Measurements from ENCODE around the gene DUSP28. TPM values are rescaled to one million over a fixed set of nuclear protein-coding genes. Genes with fewer than 3 reads are reported as not detected.

Gene DUSP28
- total and polyA plus RNA-seq, 2 experiments from 2014 or later, result 2.7 to 4.3 TPM

GRCh38 chr2:240582781-240583180 lies 22.6 kb downstream of the DUSP28 start:
- Histone ChIP-seq H3K79me2 (replicated peaks; ENCODE audit: insufficient read depth) (peaks cover 58% of the 10 kb centered on the region), H3K4me3 (no peak overlapping the region), H4K20me1 (replicated peaks; ENCODE audit: insufficient read depth) (peaks cover 31% of the 10 kb centered on the region), H3F3A (replicated peaks; ENCODE audit: low read depth) (0 out of 2 replicates have a peak, but pooled peaks cover 2% of the 10 kb centered on the region), H3K4me1 (ENCODE audit: insufficient read depth) (peaks cover 15% of the 10 kb centered on the region), H3K36me3 (ENCODE audit: insufficient read depth) (no peaks in the 10 kb centered on the region), H3K4me2 (no peak overlapping the region), H2AFZ (no peak overlapping the region), H3K27ac (ENCODE audit: low read depth) (no peak overlapping the region), H3K9me2 (ENCODE audit: insufficient read depth) (no peaks in the 10 kb centered on the region), H3K27me3 (ENCODE audit: insufficient read depth) (no peaks in the 10 kb centered on the region)
- Mint-ChIP-seq H3K36me3 (ENCODE audit: low read depth) (peaks cover 3% of the 10 kb centered on the region; the same call in 2 of the 3 replicates), H3K4me1 (peaks cover 32% of the 10 kb centered on the region), H3K27me3 (ENCODE audit: insufficient read depth, low read depth, poor library complexity) (peaks cover 26% of the 10 kb centered on the region), H3K4me3 (no peak overlapping the region), H3K27ac (no peak overlapping the region), H3K9me3 (no peaks in the 10 kb centered on the region)
- TF ChIP-seq STAT1 (IDR thresholded peaks at IDR 0.05; ENCODE audit: unreplicated experiment), result no peak
- TF ChIP-seq NANOG (IDR thresholded peaks at IDR 0.05; ENCODE audit: borderline replicate concordance), result no peak
- TF ChIP-seq CREB1 (CRISPR knock-in tag; IDR thresholded peaks at IDR 0.05; ENCODE audit: low read depth), result no peak
- no peak for TF ChIP-seq ZNF331 (CRISPR knock-in tag; IDR thresholded peaks at IDR 0.05; ENCODE audit: low read depth)
- no peak for ATAC-seq
- DNase-seq (ENCODE audit: low spot score), result no peak

- no peaks in the 10 kb centered on the region for H3K9me3 Mint-ChIP-seq
- no peak for DNase-seq (ENCODE audit: low spot score)
- H3K4me3 Mint-ChIP-seq, result no peak overlapping the region
- Histone ChIP-seq H3K36me3 (ENCODE audit: insufficient read depth) (no peaks in the 10 kb centered on the region), H4K20me1 (replicated peaks; ENCODE audit: insufficient read depth) (peaks cover 40% of the 10 kb centered on the region), H2AFZ (no peak overlapping the region), H3K4me1 (ENCODE audit: insufficient read depth) (peaks cover 20% of the 10 kb centered on the region), H3K79me2 (replicated peaks; ENCODE audit: insufficient read depth) (peaks cover 68% of the 10 kb centered on the region), H3K27ac (ENCODE audit: low read depth) (no peak overlapping the region), H3K9me2 (ENCODE audit: insufficient read depth) (no peaks in the 10 kb centered on the region), H3K27me3 (ENCODE audit: insufficient read depth) (no peaks in the 10 kb centered on the region), H3F3A (replicated peaks; ENCODE audit: low read depth) (0 out of 2 replicates have a peak, but pooled peaks cover 2% of the 10 kb centered on the region), H3K4me2 (no peak overlapping the region), H3K4me3 (no peak overlapping the region)
- H3K36me3 Mint-ChIP-seq (ENCODE audit: low read depth), result peaks cover 3% of the 10 kb centered on the region; the same call in 2 of the 3 replicates
- peaks cover 42% of the 10 kb centered on the region for H3K4me1 Mint-ChIP-seq
- no peak overlapping the region for H3K27ac Mint-ChIP-seq
- ATAC-seq, result no peak
- peaks cover 29% of the 10 kb centered on the region for H3K27me3 Mint-ChIP-seq (ENCODE audit: insufficient read depth, low read depth, poor library complexity)
- TF ChIP-seq CREB1 (CRISPR knock-in tag; IDR thresholded peaks at IDR 0.05; ENCODE audit: low read depth) (no peak), STAT1 (IDR thresholded peaks at IDR 0.05; ENCODE audit: unreplicated experiment) (no peak), EZH2 (IDR thresholded peaks at IDR 0.05; ENCODE audit: low read depth, unreplicated experiment) (no peak), ZNF114 (CRISPR knock-in tag; IDR thresholded peaks at IDR 0.05) (no peak), POLR2AphosphoS5 (IDR thresholded peaks at IDR 0.05; ENCODE audit: low read depth) (no peak), EZH2phosphoT487 (IDR thresholded peaks at IDR 0.05; ENCODE audit: unreplicated experiment) (no peak)
- TF ChIP-seq, protein P1, sequence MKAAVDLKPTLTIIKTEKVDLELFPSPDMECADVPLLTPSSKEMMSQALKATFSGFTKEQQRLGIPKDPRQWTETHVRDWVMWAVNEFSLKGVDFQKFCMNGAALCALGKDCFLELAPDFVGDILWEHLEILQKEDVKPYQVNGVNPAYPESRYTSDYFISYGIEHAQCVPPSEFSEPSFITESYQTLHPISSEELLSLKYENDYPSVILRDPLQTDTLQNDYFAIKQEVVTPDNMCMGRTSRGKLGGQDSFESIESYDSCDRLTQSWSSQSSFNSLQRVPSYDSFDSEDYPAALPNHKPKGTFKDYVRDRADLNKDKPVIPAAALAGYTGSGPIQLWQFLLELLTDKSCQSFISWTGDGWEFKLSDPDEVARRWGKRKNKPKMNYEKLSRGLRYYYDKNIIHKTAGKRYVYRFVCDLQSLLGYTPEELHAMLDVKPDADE (IDR thresholded peaks at IDR 0.05), result no peak
- TF ChIP-seq, protein P2, sequence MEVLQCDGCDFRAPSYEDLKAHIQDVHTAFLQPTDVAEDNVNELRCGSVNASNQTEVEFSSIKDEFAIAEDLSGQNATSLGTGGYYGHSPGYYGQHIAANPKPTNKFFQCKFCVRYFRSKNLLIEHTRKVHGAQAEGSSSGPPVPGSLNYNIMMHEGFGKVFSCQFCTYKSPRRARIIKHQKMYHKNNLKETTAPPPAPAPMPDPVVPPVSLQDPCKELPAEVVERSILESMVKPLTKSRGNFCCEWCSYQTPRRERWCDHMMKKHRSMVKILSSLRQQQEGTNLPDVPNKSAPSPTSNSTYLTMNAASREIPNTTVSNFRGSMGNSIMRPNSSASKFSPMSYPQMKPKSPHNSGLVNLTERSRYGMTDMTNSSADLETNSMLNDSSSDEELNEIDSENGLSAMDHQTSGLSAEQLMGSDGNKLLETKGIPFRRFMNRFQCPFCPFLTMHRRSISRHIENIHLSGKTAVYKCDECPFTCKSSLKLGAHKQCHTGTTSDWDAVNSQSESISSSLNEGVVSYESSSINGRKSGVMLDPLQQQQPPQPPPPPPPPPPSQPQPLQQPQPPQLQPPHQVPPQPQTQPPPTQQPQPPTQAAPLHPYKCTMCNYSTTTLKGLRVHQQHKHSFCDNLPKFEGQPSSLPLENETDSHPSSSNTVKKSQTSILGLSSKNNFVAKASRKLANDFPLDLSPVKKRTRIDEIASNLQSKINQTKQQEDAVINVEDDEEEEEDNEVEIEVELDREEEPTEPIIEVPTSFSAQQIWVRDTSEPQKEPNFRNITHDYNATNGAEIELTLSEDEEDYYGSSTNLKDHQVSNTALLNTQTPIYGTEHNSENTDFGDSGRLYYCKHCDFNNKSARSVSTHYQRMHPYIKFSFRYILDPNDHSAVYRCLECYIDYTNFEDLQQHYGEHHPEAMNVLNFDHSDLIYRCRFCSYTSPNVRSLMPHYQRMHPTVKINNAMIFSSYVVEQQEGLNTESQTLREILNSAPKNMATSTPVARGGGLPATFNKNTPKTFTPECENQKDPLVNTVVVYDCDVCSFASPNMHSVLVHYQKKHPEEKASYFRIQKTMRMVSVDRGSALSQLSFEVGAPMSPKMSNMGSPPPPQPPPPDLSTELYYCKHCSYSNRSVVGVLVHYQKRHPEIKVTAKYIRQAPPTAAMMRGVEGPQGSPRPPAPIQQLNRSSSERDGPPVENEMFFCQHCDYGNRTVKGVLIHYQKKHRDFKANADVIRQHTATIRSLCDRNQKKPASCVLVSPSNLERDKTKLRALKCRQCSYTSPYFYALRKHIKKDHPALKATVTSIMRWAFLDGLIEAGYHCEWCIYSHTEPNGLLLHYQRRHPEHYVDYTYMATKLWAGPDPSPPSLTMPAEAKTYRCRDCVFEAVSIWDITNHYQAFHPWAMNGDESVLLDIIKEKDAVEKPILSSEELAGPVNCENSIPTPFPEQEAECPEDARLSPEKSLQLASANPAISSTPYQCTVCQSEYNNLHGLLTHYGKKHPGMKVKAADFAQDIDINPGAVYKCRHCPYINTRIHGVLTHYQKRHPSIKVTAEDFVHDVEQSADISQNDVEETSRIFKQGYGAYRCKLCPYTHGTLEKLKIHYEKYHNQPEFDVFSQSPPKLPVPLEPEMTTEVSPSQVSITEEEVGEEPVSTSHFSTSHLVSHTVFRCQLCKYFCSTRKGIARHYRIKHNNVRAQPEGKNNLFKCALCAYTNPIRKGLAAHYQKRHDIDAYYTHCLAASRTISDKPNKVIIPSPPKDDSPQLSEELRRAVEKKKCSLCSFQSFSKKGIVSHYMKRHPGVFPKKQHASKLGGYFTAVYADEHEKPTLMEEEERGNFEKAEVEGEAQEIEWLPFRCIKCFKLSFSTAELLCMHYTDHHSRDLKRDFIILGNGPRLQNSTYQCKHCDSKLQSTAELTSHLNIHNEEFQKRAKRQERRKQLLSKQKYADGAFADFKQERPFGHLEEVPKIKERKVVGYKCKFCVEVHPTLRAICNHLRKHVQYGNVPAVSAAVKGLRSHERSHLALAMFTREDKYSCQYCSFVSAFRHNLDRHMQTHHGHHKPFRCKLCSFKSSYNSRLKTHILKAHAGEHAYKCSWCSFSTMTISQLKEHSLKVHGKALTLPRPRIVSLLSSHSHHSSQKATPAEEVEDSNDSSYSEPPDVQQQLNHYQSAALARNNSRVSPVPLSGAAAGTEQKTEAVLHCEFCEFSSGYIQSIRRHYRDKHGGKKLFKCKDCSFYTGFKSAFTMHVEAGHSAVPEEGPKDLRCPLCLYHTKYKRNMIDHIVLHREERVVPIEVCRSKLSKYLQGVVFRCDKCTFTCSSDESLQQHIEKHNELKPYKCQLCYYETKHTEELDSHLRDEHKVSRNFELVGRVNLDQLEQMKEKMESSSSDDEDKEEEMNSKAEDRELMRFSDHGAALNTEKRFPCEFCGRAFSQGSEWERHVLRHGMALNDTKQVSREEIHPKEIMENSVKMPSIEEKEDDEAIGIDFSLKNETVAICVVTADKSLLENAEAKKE (CRISPR knock-in tag; IDR thresholded peaks at IDR 0.05), result no peak
- TF ChIP-seq, protein P3, sequence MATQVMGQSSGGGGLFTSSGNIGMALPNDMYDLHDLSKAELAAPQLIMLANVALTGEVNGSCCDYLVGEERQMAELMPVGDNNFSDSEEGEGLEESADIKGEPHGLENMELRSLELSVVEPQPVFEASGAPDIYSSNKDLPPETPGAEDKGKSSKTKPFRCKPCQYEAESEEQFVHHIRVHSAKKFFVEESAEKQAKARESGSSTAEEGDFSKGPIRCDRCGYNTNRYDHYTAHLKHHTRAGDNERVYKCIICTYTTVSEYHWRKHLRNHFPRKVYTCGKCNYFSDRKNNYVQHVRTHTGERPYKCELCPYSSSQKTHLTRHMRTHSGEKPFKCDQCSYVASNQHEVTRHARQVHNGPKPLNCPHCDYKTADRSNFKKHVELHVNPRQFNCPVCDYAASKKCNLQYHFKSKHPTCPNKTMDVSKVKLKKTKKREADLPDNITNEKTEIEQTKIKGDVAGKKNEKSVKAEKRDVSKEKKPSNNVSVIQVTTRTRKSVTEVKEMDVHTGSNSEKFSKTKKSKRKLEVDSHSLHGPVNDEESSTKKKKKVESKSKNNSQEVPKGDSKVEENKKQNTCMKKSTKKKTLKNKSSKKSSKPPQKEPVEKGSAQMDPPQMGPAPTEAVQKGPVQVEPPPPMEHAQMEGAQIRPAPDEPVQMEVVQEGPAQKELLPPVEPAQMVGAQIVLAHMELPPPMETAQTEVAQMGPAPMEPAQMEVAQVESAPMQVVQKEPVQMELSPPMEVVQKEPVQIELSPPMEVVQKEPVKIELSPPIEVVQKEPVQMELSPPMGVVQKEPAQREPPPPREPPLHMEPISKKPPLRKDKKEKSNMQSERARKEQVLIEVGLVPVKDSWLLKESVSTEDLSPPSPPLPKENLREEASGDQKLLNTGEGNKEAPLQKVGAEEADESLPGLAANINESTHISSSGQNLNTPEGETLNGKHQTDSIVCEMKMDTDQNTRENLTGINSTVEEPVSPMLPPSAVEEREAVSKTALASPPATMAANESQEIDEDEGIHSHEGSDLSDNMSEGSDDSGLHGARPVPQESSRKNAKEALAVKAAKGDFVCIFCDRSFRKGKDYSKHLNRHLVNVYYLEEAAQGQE (IDR thresholded peaks at IDR 0.05; ENCODE audit: unreplicated experiment), result no peak
Measured at GRCh38 chr2:240583774-240584173, 23.6 kb downstream of the DUSP28 start.

Data from GM23338 (cell line).